ENCODE measurements around the gene MYO9A.

- TF ChIP-seq CTCF (IDR thresholded peaks at IDR 0.05) = no peak
- no peak for TF ChIP-seq SIN3A (IDR thresholded peaks at IDR 0.05; ENCODE audit: borderline replicate concordance, insufficient read depth, low read depth, low read length)
- no peak for TF ChIP-seq POLR2AphosphoS5 (IDR thresholded peaks at IDR 0.05; ENCODE audit: low read depth, low read length)
- TF ChIP-seq REST (IDR thresholded peaks at IDR 0.05; ENCODE audit: insufficient read depth in 1 of 2, low read depth in 2 of 2, low read length in 1 of 2) = no peak
These were observed 237.7 kb downstream of the MYO9A start for GRCh38 chr15:71880276-71880675.

Measured in Panc1 (cell line).